Vagina (tissue), 2 donors: ENCODE data around the gene NOS3.

Experiments used
- POLR2A ChIP-seq, 2 donors: fragments of 450-650 bp; IDR thresholded peaks; one replicate each; pipeline ENCODE4 v1.6.1; 2017; ENCODE audit warnings: antibody characterized with exemption in 2 of 2, mild to moderate bottlenecking in 2 of 2, moderate library complexity in 2 of 2
- POLR2AphosphoS5 ChIP-seq, 2 donors: sonication (generic); formaldehyde crosslinking; IDR thresholded peaks; one replicate each; pipeline ENCODE4 v1.9.0; 2017; ENCODE audit warnings: antibody characterized with exemption in 2 of 2, mild to moderate bottlenecking in 2 of 2, low read depth in 1 of 2; ENCODE audit not compliant: insufficient read depth in 1 of 2
- TF ChIP-seq, protein P1 (sequence below), 3 experiments: fragments of 450-650 bp in 2 of 3; fragments of 200-600 bp in 1 of 3; sonication (generic) in 1 of 3; IDR thresholded peaks; one replicate each; pipeline ENCODE4 v1.5.1; 2017 to 2019; ENCODE audit warnings: antibody characterized with exemption in 3 of 3, mild to moderate bottlenecking in 2 of 3, moderate library complexity in 2 of 3

DNA sequence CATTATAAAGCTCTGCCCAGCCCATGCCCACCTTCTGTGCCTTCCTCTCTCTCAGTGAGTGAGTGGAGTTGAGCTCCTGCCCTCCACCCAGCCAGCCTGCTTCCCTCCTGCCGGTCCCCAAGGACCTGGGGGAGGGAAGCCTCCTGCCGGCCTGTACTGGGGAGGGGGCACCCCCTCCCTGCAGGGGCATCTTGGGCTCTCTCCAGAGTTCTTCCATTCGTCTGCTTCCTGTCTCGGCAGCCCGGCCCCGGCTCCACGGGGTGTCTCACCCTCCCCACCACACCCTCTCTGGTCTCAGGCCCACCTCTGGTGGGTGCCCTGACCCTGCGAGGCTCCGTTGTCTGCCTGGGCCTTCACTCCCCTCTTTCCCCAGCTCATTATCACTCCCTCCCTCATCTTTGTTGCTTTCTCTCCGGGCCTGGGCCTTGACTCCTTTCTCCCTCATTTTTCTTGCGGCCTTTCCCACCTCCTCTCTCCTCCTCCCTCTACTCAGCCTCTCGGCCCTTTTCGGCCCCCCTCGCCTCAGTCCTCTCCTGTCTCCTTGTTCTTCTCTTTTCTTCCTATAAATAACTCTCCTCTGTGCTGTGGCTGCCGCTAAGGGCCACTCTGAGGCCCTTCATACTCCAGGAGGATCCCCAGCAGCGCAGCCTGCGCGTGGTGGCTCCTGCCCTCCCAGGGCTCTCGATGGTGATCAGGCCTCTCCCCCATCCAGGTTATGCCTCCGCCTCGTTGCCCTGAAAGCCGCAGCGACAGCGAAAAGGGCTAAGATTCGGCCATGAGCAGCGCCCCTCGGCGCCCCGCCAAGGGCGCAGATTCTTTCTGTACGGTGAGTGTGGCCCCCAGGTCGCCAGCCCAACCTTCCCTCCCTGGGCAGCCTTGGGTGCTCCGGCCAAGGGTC is 70.6 kb downstream of the NOS3 start:
- TF ChIP-seq, protein P1, sequence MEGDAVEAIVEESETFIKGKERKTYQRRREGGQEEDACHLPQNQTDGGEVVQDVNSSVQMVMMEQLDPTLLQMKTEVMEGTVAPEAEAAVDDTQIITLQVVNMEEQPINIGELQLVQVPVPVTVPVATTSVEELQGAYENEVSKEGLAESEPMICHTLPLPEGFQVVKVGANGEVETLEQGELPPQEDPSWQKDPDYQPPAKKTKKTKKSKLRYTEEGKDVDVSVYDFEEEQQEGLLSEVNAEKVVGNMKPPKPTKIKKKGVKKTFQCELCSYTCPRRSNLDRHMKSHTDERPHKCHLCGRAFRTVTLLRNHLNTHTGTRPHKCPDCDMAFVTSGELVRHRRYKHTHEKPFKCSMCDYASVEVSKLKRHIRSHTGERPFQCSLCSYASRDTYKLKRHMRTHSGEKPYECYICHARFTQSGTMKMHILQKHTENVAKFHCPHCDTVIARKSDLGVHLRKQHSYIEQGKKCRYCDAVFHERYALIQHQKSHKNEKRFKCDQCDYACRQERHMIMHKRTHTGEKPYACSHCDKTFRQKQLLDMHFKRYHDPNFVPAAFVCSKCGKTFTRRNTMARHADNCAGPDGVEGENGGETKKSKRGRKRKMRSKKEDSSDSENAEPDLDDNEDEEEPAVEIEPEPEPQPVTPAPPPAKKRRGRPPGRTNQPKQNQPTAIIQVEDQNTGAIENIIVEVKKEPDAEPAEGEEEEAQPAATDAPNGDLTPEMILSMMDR (IDR thresholded peaks at IDR 0.05), result no peak
- TF ChIP-seq POLR2AphosphoS5 (IDR thresholded peaks at IDR 0.05; ENCODE audit: insufficient read depth in 1 of 2, low read depth in 1 of 2), result no peak
- TF ChIP-seq POLR2A (IDR thresholded peaks at IDR 0.05), result no peak
